H1 (cell line): ENCODE measurements around the gene HES2. TPM values are rescaled to one million over a fixed set of nuclear protein-coding genes. Genes with fewer than 3 reads are reported as not detected.

Experiments used
- CTCF ChIA-PET: fragments of 300-600 bp; sonication (Branson Sonifier 250); formaldehyde crosslinking; loops from one replicate; lab custom pipeline; 2021; ENCODE audit not compliant: partially characterized antibody; lab: Charles Lee
- POLR2A ChIA-PET: fragments of 300-600 bp; sonication (Branson Sonifier 250); formaldehyde crosslinking; loops from one replicate; lab custom pipeline; 2021; ENCODE audit warnings: inconsistent platforms; ENCODE audit not compliant: partially characterized antibody; lab: Charles Lee
- DNase-seq, 2 experiments: peaks; one replicate each; pipeline versions ENCODE4 v3.0.0 to v3.0.0-alpha.2; 2010 to 2022; ENCODE audit warnings: low spot score in 2 of 2, low read depth in 1 of 2, mixed read lengths in 1 of 2
- FAIRE-seq: peaks from 2 replicates; lab custom pipeline; 2011; peaks lifted over from hg19 to GRCh38; lab: Jason Lieb, UNC
- H2AFZ ChIP-seq: 2 replicates; pipeline ENCODE4 v1.8.1; 2012; ENCODE audit warnings: low read length, inconsistent platforms
- H2AK5ac ChIP-seq: 2 replicates; pipeline ENCODE4 v1.6.1; 2013; ENCODE audit warnings: low read depth, low read length
- H2BK120ac ChIP-seq: replicated peaks from 2 replicates; pipeline ENCODE3; 2013; ENCODE audit warnings: low read depth, low read length, inconsistent platforms
- H2BK12ac ChIP-seq: 2 replicates; pipeline ENCODE4 v1.6.1; 2013; ENCODE audit warnings: low read depth, low read length
- H2BK15ac ChIP-seq: 2 replicates; pipeline ENCODE4 v1.6.1; 2013; ENCODE audit warnings: low read length
- H2BK20ac ChIP-seq: 2 replicates; pipeline ENCODE4 v1.6.1; 2013; ENCODE audit warnings: low read length
- H2BK5ac ChIP-seq: 2 replicates; pipeline ENCODE4 v1.6.1; 2013; ENCODE audit warnings: low read depth, low read length
- H3K14ac ChIP-seq: 2 replicates; pipeline ENCODE4 v1.6.1; 2013; ENCODE audit warnings: inconsistent platforms; ENCODE audit not compliant: insufficient read length
- H3K18ac ChIP-seq: 2 replicates; pipeline ENCODE4 v1.6.1; 2013; ENCODE audit warnings: low read length; ENCODE audit errors: extremely low read depth
- H3K23ac ChIP-seq: 2 replicates; pipeline ENCODE4 v1.6.1; 2013; ENCODE audit warnings: inconsistent platforms; ENCODE audit not compliant: insufficient read length
- H3K23me2 ChIP-seq: 2 replicates; pipeline ENCODE4 v1.6.1; 2013; ENCODE audit warnings: low read depth, low read length
- H3K27ac ChIP-seq: 2 replicates; pipeline ENCODE4 v1.6.1; 2011; ENCODE audit warnings: low read depth, low read length, inconsistent platforms
- H3K27me3 ChIP-seq, 4 experiments: replicated peaks in 1 of 4; 1 replicate in 1 of 4; 2 replicates in 3 of 4; pipeline versions ENCODE4 v1.6.1 to v1.8.1; 2011 to 2013; ENCODE audit warnings: low read length in 3 of 4, mild to moderate bottlenecking in 3 of 4, inconsistent platforms in 2 of 4, mixed read lengths in 2 of 4, moderate library complexity in 1 of 4; ENCODE audit not compliant: control insufficient read depth in 3 of 4, insufficient read depth in 3 of 4; ENCODE audit errors: extremely low read depth in 1 of 4
- H3K36me3 ChIP-seq, 4 experiments: 2 replicates each; pipeline versions ENCODE4 v1.6.1 to v1.8.1; 2011 to 2013; ENCODE audit warnings: mild to moderate bottlenecking in 4 of 4, low read length in 3 of 4, moderate library complexity in 2 of 4, control low read depth in 1 of 4, inconsistent platforms in 1 of 4; ENCODE audit not compliant: insufficient read depth in 4 of 4, control insufficient read depth in 2 of 4
- H3K4ac ChIP-seq: replicated peaks from 2 replicates; pipeline ENCODE3; 2013; ENCODE audit warnings: low read length, low read depth, mixed read lengths, inconsistent platforms; ENCODE audit not compliant: insufficient read length
- H3K4me1 ChIP-seq, 4 experiments: replicated peaks in 1 of 4; 1 replicate in 1 of 4; 2 replicates in 3 of 4; pipeline versions ENCODE4 v1.6.1 to v1.8.1; 2011 to 2013; ENCODE audit warnings: low read length in 3 of 4, inconsistent platforms in 2 of 4, mixed read lengths in 1 of 4; ENCODE audit not compliant: insufficient read depth in 4 of 4, control insufficient read depth in 3 of 4
- H3K4me2 ChIP-seq, 2 experiments: 2 replicates each; pipeline versions ENCODE4 v1.6.1 to v1.8.1; 2011 to 2013; ENCODE audit warnings: low read depth in 2 of 2, low read length in 2 of 2, control low read depth in 1 of 2, inconsistent platforms in 1 of 2, mild to moderate bottlenecking in 1 of 2; ENCODE audit not compliant: insufficient read depth in 1 of 2
- H3K4me3 ChIP-seq, 4 experiments: fragments of 200-600, 300-600 bp in 1 of 4; sonication (generic), shearing (Covaris generic), sonication (Bioruptor Twin) in 1 of 4; 2 replicates each; pipeline versions ENCODE4 v1.5.1 to v1.8.1; 2011 to 2016; ENCODE audit warnings: low read length in 4 of 4, low read depth in 3 of 4, control low read depth in 2 of 4, inconsistent platforms in 2 of 4, mild to moderate bottlenecking in 2 of 4, mixed read lengths in 1 of 4, moderate library complexity in 1 of 4; ENCODE audit not compliant: insufficient read depth in 2 of 4; ENCODE audit errors: extremely low read depth in 1 of 4
- H3K56ac ChIP-seq: replicated peaks from 2 replicates; pipeline ENCODE3; 2013; ENCODE audit warnings: low read depth, mild to moderate bottlenecking, mixed read lengths, low read length, inconsistent platforms; ENCODE audit not compliant: insufficient read length
- H3K79me1 ChIP-seq: 2 replicates; pipeline ENCODE4 v1.6.1; 2013; ENCODE audit warnings: low read depth, low read length, control low read depth
- H3K79me2 ChIP-seq, 2 experiments: 2 replicates each; pipeline versions ENCODE4 v1.6.1 to v1.8.1; 2012 to 2013; ENCODE audit warnings: low read length in 2 of 2, mild to moderate bottlenecking in 2 of 2, inconsistent platforms in 1 of 2; ENCODE audit not compliant: insufficient read depth in 2 of 2, control insufficient read depth in 1 of 2
- H3K9ac ChIP-seq, 4 experiments: replicated peaks in 1 of 4; 1 replicate in 1 of 4; 2 replicates in 3 of 4; pipeline versions ENCODE4 v1.6.1 to v1.8.1; 2011 to 2013; ENCODE audit warnings: low read depth in 3 of 4, low read length in 3 of 4, control low read depth in 2 of 4, mild to moderate bottlenecking in 2 of 4, moderate library complexity in 2 of 4, inconsistent platforms in 1 of 4; ENCODE audit errors: extremely low read depth in 1 of 4
- H3K9me3 ChIP-seq, 2 experiments: 2 replicates each; pipeline versions ENCODE4 v1.6.1 to v1.8.1; 2012 to 2013; ENCODE audit warnings: mild to moderate bottlenecking in 2 of 2, moderate library complexity in 2 of 2, control low read depth in 1 of 2, inconsistent platforms in 1 of 2, low read depth in 1 of 2, low read length in 1 of 2, mixed read lengths in 1 of 2; ENCODE audit not compliant: insufficient read depth in 2 of 2
- H4K20me1 ChIP-seq, 2 experiments: replicated peaks in 1 of 2; 2 replicates each; pipeline versions ENCODE3 to v1.8.1; 2011 to 2013; ENCODE audit warnings: inconsistent platforms in 2 of 2, low read length in 2 of 2, mild to moderate bottlenecking in 1 of 2; ENCODE audit not compliant: insufficient read depth in 2 of 2, control insufficient read depth in 1 of 2
- H4K5ac ChIP-seq: 2 replicates; pipeline ENCODE4 v1.6.1; 2013; ENCODE audit warnings: low read length, low read depth, mixed read lengths, inconsistent platforms; ENCODE audit not compliant: insufficient read length
- H4K8ac ChIP-seq: 2 replicates; pipeline ENCODE4 v1.8.0; 2013; ENCODE audit warnings: mild to moderate bottlenecking, moderate library complexity, low read length, inconsistent platforms; ENCODE audit not compliant: insufficient read depth; ENCODE audit errors: extremely low read depth
- H4K91ac ChIP-seq: replicated peaks from 2 replicates; pipeline ENCODE3; 2013; ENCODE audit warnings: low read length, mixed read lengths, inconsistent platforms; ENCODE audit not compliant: insufficient read length
- TAF1 ChIP-seq: IDR thresholded peaks from 2 replicates; pipeline ENCODE4 v1.6.1; 2011; ENCODE audit warnings: mild to moderate bottlenecking, low read depth, low read length
- ZNF274 ChIP-seq: IDR thresholded peaks from 2 replicates; pipeline ENCODE4 v1.7.0; 2012; ENCODE audit warnings: low read length, borderline replicate concordance; ENCODE audit errors: extremely low read depth
- WGBS, 2 experiments: shearing (Covaris generic) in 1 of 2; methylation state at CpG; one replicate each; pipeline versions ENCODE4 v1.1.6 to v1.1.7; 2013 to 2015; ENCODE audit warnings: low lambda C conversion rate in 2 of 2, mixed read lengths in 2 of 2, inconsistent platforms in 1 of 2, low coverage in 1 of 2, missing lambda C conversion rate in 1 of 2; ENCODE audit not compliant: insufficient replicate concordance in 2 of 2, insufficient coverage in 1 of 2, insufficient read length in 1 of 2; ENCODE audit errors: extremely low coverage in 1 of 2, missing lambda C conversion rate in 1 of 2; 5-methylcytosine and 5-hydroxymethylcytosine counted together
- polyA plus RNA-seq, 7 experiments: library from polyadenylated mRNA; depleted of rRNA in 3 of 7; stranded (reverse) in 5 of 7; unstranded in 2 of 7; fragments of >200 nt in 5 of 7; fragments of 200-250 nt in 2 of 7; gene quantifications; 1 replicate in 5 of 7; 2 replicates in 1 of 7; 4 replicates in 1 of 7; pipeline versions ENCODE4 v1.2.1 to v1.2.3, GENCODE V29; 2011 to 2013; ENCODE audit warnings: missing spikeins in 2 of 7, mixed read lengths in 2 of 7
- total RNA-seq: library from RNA; stranded (reverse); fragmentation: NEBNext Ultra II Directional; extraction: Animal tissue kit (Norgen Biotek cat#: 25700); gene quantifications from 2 replicates; pipeline ENCODE4 v1.2.1, GENCODE V29; 2021

The HES2 gene
- total and polyA plus RNA-seq, 2 of the 8 experiments (the other 6 are each of a cell fraction or from before 2014, with no cell fraction given), result 0.15 to 0.53 TPM

GRCh38 chr1:6408023-6408422, 11.7 kb downstream of the HES2 start:
- Histone ChIP-seq H2BK20ac (no peak overlapping the region), H2BK12ac (no peak overlapping the region), H3K79me2 (no peaks in the 10 kb centered on the region), H3K9ac (no peak overlapping the region), H4K5ac (no peak overlapping the region), H3K18ac (no peak overlapping the region), H2AK5ac (no peak overlapping the region), H3K27me3 (peaks cover 0 to 6% (median 2%) of the 10 kb centered on the region in 4 experiments; a peak in 5 of 7 replicates), H3K23me2 (no peaks in the 10 kb centered on the region), H4K20me1 (no peaks in the 10 kb centered on the region), H3K79me1 (no peaks in the 10 kb centered on the region), H2BK15ac (no peak overlapping the region), H4K8ac (no peak overlapping the region), H2AFZ (no peak overlapping the region), H3K4me2 (no peak overlapping the region), H3K56ac (no peak overlapping the region), H3K4ac (no peak overlapping the region), H3K27ac (no peak overlapping the region), H3K14ac (no peak overlapping the region), H2BK120ac (no peak overlapping the region), H3K4me3 (no peak overlapping the region), H2BK5ac (no peak overlapping the region), H3K4me1 (no peaks in the 10 kb centered on the region), H3K9me3 (no peaks in the 10 kb centered on the region), H3K23ac (no peak overlapping the region), H4K91ac (no peak overlapping the region), H3K36me3 (no peaks in the 10 kb centered on the region)
- ChIA-PET POLR2A (no interaction called here), CTCF (interaction anchor here (0.8 to 58.4 kb wide), 7 partner anchors 10 to 161 kb away, joined by 3 to 1769 read pairs (median 30); partner anchors contain the start of genes ACOT7 and HES2)
- TF ChIP-seq ZNF274 (no peak), TAF1 (no peak)
- no peak for DNase-seq
- FAIRE-seq, result no peak
- 90% methylated on average over 6 of the region's 6 CpGs; no CpG with 5 or more reads in 1 of the 2 experiments for WGBS, 2 experiments
